CD4-positive, alpha-beta T cell treated with Interferon alpha-2 for 1 hour (primary cell): ENCODE results near the gene WDR38.

ENCODE experiments used
- DNase-seq, 2 donors: peaks; one replicate each; pipeline ENCODE4 v3.0.0-alpha.2; 2020 to 2022

Gene WDR38

DNA sequence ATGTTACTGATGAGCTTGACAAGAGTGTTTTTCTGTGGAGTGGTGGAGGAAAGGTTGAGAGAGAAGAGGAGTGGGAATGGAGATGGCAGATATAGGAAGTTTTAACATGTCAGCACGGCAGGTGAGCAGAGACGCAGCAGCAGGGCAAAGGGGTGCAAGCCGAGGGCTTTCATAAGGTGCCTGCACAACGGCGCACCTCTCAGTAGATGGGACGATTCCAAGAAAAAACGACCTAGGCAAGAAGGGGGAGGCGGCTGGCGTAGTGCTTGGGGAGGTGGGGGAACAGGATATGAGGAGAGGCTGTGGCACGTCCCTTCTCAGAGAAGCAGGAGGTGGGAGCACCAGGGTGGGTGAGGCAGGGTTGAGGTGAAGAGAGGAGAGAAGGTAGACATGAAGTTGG is 33.2 kb downstream of the WDR38 start:
- no peak for DNase-seq

DNA sequence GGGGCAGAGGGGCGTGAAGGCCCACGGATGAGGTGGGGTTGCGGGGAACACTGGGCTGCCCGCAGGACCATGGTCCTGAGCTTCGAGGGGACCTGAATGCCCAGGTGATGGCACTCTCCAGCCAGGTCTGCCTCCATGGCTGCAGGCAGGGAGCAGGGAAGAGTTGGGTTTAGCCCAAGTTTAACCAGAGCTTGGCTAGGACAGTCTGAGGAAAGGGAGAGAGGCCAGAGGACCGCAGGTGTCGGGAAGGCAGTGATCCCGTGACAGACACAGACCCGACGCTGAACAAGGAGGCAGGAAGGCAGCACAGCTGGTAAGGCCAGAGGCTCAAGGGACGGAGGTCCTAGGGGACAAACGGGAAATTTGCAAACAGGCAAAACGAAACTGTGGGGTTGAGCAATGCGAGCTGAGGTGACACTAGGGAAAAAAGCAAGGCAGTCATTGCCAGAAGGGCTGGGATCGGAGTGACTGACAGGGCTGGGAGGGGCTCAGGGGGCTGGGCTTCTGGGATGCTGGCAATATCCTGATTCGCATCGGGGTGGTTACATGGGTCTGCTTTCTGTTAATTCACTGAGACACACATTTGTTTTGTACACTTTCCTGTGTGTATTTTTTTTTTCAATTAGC is 33.7 kb downstream of the WDR38 start:
- DNase-seq = no peak

DNA sequence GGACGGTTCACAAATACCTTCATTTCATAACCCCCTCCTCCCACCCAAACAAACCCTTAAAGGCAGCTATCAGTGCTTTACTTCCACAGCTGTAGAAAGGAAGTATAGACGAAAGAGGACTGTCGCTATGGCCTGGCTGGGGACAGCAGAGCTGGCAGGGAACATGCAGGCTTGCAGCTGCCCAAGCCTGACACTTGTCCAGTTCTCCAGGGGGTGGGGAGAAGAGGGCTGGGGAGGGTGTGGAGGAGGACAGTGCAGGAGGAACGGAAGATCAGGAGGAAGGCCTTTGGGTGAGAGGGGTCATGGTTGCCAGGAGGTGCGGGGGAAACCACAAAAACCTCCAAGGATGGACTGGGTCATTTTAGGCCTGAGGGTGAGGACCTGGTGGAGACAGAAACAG is 34.6 kb downstream of the WDR38 start:
- no peak for DNase-seq

DNA sequence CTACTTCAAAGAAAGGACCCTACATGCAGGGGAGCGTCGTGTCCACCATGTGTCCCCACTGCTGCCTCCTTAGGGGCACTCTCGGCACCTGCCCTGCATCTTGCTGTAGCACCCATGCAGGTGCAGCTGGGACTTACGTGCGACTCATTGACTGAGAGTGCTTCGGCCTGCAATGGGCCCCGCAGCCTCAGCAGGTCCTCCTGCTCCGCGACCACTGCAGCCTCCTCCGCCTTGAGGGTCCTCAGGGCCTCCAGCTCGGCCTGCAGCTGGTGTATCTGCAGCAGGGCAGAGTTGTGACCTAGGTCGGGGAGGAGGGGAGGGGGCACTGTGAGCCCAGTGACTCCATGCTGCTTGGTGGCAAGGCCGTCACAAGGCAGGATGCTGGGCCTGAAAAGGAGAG is 35.7 kb downstream of the WDR38 start:
- DNase-seq = no peak

DNA sequence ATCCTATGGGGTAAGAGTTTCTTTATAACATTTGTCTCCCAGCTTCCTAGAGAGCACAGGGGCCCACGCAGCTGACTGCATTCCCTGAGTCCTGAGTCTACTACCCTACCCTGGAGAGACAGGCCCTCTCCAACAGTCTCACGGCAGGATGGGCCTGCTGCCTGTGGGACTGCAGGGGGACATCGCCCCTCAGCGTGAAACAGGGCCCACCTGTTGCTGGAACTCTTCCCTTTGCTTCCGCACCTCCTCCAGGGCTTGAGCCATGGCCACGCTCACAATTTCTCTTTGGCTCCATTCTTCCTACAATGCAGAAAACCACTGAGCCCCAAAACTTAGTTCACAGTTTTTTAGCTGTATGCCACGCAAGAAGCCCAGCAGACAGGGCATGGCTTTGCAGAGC is 36.9 kb downstream of the WDR38 start:
- no peak for DNase-seq

DNA sequence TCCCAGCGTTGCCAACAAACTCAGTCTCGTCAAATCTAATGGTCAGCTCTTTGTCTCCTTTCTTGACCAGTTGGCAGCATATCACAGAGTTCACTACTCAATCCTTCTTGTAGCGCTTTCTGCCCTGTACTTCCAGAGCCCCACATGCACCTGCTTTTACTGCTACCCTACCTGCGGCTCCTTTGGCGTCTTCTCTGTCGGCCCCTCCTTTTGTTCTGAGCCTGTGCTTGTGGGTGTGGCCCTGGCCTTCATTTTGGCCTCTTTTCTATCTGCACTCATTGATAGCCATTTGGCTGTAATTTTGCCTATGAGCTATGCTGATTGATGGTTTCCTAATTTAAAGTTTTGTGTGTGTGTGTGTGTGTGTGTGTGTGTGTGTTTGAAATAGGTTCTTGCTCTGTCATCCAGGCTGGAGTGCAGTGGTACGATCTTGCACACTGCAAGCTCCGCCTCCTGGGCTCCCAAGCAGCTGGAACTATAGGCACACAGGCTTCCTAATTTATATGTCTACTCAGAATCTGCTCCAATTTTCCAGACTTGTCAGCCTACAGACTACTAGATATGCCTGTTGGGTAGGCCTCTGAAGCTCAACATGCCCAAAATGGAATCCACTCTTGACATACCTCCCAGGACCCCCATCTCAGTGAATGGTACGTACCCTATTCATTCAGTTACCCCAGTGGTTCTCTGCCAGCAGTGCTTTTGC is 40.9 kb downstream of the WDR38 start:
- DNase-seq = no peak

DNA sequence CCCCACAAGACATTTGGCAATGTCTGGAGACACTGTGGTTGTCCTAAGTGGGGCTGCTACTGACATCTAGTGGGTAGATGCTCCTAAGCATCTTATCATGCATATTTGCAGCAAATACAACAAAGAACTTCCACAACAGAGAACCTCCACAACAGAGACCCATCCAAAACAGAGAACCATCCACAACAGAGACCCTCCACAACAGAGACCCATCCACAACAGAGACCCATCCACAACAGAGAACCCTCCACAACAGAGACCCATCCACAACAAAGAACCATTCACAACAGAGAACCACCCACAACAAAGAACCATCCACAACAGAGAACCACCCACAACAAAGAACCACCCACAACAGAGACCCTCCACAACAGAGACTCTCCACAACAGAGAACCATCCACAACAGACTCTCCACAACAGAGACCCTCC is 41.5 kb downstream of the WDR38 start:
- DNase-seq = peak; percentile 51 to 70

DNA sequence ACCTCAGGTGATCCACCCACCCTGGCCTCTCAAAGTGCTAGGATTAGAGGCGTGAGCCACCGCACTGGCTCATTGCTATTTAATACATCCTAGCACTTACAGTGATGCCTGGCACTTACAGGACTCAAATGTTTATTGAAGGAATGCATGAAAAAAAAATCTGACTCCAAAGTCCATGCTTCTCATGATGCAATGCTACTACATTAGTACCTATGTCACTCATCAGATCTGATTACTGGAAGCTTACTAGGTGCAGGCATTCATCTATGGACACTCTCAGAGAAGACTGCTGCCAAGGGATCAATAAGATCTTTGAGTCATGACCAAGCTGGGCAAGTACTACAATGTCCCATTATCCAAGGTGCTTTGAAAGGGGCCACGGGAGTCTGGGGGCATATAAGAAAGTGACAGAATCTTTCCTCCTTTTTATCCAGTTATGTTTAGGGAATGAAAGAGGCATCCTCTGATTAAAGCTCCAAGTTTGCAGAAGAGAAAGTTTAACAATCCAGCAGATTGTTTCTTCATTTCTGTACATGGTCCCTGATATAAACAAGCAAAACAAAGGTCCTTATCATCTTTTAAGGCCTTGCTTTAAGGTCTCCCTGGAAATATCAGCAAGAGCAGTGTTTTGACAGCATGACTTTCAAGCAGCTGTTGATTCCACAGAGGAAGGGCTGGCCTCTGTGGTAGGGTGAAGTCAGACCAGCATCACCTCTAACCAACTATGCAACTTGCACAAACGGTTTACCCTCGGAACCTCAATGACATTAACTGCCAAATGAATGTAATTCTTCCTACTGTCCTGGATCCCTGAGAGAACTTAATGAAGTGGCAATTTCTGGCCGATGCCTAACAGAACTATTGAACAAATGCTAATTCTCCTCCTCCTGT is 44.6 kb downstream of the WDR38 start:
- DNase-seq = no peak

DNA sequence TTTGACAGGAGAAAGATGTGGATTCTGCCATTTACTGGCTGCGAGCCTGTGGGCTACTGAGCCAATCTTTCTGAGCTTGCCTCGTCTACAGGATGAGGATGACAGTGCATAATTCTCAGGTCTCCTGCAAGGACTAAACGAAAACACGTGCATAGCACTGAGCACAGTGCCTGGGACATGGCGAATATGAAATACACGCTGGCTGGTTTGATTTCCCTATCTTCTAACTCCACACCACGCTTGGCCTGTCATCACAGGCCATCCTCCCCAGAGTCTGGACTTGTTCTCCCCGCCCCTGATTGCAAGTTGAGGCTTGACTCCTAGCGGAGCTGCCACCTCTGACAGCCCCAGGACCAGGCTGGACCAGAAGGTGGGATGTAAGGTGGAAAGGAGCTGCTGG is 46.6 kb downstream of the WDR38 start:
- no peak for DNase-seq

DNA sequence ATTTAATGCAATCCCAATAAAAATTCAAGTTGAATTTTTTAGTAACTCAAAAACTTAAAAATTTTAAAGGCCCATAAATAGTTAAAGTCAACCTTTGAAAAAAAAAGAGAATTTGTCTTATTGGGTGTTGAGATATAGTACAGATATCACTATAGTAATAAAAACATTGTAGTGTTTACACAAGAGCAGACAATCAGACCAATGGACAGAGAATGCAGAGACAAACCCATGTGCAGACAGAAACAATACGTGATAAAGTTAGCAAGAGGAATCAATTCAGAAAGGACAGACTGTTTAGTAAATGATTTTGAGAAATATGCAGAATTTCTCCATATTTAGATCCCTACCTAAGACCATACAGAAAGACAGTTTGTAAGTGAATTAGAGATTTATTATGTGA is 53.7 kb downstream of the WDR38 start:
- no peak for DNase-seq
